Trophoblast cell (in vitro differentiated cells and primary cell): ENCODE results near the gene SNORC.

ENCODE experiments used
- DNase-seq, 2 donors: peaks; one replicate each; pipeline ENCODE4 v3.0.0-alpha.2; 2016
- H2AFZ ChIP-seq: 2 replicates; pipeline ENCODE4 v1.6.1; 2013; ENCODE audit warnings: low read length, moderate library complexity, mild to moderate bottlenecking; ENCODE audit not compliant: insufficient read depth, poor library complexity
- H2AK5ac ChIP-seq: 2 replicates; pipeline ENCODE4 v1.6.1; 2013; ENCODE audit warnings: mild to moderate bottlenecking, low read length
- H2BK120ac ChIP-seq: 2 replicates; pipeline ENCODE4 v1.6.1; 2013; ENCODE audit warnings: low read length, mild to moderate bottlenecking, moderate library complexity; ENCODE audit not compliant: insufficient read depth, poor library complexity
- H2BK12ac ChIP-seq: 2 replicates; pipeline ENCODE4 v1.6.1; 2013; ENCODE audit warnings: mild to moderate bottlenecking, low read length, moderate library complexity
- H2BK5ac ChIP-seq: 2 replicates; pipeline ENCODE4 v1.6.1; 2013; ENCODE audit warnings: low read length, low read depth, moderate library complexity, mild to moderate bottlenecking; ENCODE audit not compliant: poor library complexity
- H3K14ac ChIP-seq: 2 replicates; pipeline ENCODE4 v1.6.1; 2013; ENCODE audit warnings: mild to moderate bottlenecking, low read length
- H3K18ac ChIP-seq: 2 replicates; pipeline ENCODE4 v1.6.1; 2013; ENCODE audit warnings: mild to moderate bottlenecking, low read length
- H3K23ac ChIP-seq: 2 replicates; pipeline ENCODE4 v1.6.1; 2013; ENCODE audit warnings: low read length
- H3K27ac ChIP-seq: 2 replicates; pipeline ENCODE4 v1.5.1; 2013; ENCODE audit warnings: low read depth, mild to moderate bottlenecking, inconsistent platforms, low read length, moderate library complexity
- H3K27me3 ChIP-seq: 2 replicates; pipeline ENCODE4 v1.6.1; 2013; ENCODE audit warnings: inconsistent platforms, mild to moderate bottlenecking, low read length, moderate library complexity; ENCODE audit not compliant: insufficient read depth
- H3K36me3 ChIP-seq, 2 experiments: 1 replicate in 1 of 2; 2 replicates in 1 of 2; pipeline ENCODE4 v1.6.1; 2013; ENCODE audit warnings: low read length in 2 of 2, mild to moderate bottlenecking in 2 of 2, moderate library complexity in 1 of 2; ENCODE audit not compliant: insufficient read depth in 2 of 2, control insufficient read depth in 1 of 2
- H3K4ac ChIP-seq: 2 replicates; pipeline ENCODE4 v1.6.1; 2013; ENCODE audit warnings: low read depth, mild to moderate bottlenecking, low read length, moderate library complexity
- H3K4me1 ChIP-seq, 2 experiments: 1 replicate in 1 of 2; 2 replicates in 1 of 2; pipeline ENCODE4 v1.6.1; 2013; ENCODE audit warnings: low read length in 2 of 2, mild to moderate bottlenecking in 2 of 2, moderate library complexity in 1 of 2; ENCODE audit not compliant: insufficient read depth in 2 of 2, control insufficient read depth in 1 of 2
- H3K4me2 ChIP-seq: 2 replicates; pipeline ENCODE4 v1.6.1; 2013; ENCODE audit warnings: inconsistent platforms, mild to moderate bottlenecking, low read length, moderate library complexity
- H3K4me3 ChIP-seq: 2 replicates; pipeline ENCODE4 v1.5.1; 2013; ENCODE audit warnings: mild to moderate bottlenecking, low read depth, low read length, inconsistent platforms
- H3K79me1 ChIP-seq: one replicate; pipeline ENCODE4 v1.6.1; 2013; ENCODE audit warnings: low read length
- H3K79me2 ChIP-seq: 2 replicates; pipeline ENCODE4 v1.6.1; 2013; ENCODE audit warnings: low read length, mild to moderate bottlenecking; ENCODE audit not compliant: control insufficient read depth, insufficient read depth, poor library complexity
- H3K9ac ChIP-seq: 2 replicates; pipeline ENCODE4 v1.6.1; 2013; ENCODE audit warnings: mild to moderate bottlenecking, low read length
- H3K9me3 ChIP-seq: 2 replicates; pipeline ENCODE4 v1.6.1; 2013; ENCODE audit warnings: low read depth, mild to moderate bottlenecking, control low read depth, inconsistent platforms, low read length; ENCODE audit not compliant: insufficient read depth
- H4K12ac ChIP-seq: 2 replicates; pipeline ENCODE4 v1.6.1; 2013; ENCODE audit warnings: low read depth, mild to moderate bottlenecking, low read length, moderate library complexity
- H4K8ac ChIP-seq: 2 replicates; pipeline ENCODE4 v1.6.1; 2013; ENCODE audit warnings: low read depth, mild to moderate bottlenecking, low read length, moderate library complexity
- H4K91ac ChIP-seq: one replicate; pipeline ENCODE4 v1.6.1; 2013; ENCODE audit warnings: low read depth, mild to moderate bottlenecking, low read length, moderate library complexity
- WGBS: extraction: QIAGEN DNeasy Blood & Tissue Kit; methylation state at CpG from one replicate; pipeline ENCODE4 v1.1.7; 2013; ENCODE audit warnings: missing lambda C conversion rate; ENCODE audit not compliant: insufficient read length, insufficient coverage; ENCODE audit errors: extremely low coverage; 5-methylcytosine and 5-hydroxymethylcytosine counted together

The SNORC gene

DNA sequence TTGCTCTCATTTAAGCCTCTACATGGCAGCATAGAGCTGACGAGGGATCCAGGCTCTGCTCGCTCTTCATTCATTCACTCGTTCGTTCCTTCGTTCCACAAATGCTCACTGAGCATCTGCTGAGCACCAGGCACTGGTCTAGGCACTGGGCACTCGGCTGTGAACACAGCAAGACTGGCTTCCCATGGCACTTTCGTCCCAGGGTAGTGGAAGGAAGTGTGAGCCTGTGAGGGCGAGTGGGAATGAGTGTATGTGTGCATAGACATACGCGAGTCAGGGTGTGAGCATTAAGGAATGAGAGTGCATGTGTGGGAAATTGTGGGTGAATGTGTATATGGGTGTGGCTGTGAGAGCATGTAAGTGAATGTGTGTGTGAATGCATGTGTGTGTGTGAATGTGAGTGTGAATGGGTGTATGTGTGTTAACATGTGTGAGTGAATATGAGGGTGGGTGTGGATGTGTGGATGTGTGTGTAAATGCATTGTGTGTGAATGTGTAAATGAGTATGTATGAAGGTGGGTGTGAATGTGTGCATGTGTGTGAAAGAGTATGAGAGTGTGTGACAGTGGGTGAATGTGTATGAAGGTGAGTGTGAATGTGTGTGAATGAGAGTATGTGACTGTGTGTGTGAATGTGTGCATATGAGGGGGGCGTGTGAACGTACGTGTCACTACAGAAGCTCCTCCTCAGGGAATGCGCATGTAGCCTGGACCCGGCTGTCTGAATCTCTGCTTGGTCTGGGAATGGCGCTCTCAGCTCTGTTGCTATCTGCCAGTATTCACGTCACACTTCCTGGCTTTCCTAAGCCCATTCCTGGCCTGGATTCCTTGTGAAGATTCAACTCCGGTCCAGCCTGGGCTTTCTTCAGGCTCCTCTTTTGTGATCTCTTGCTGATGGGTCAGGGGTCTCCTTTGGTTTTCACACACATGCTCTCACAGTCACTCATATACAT is 28.8 kb downstream of the SNORC start:
- Histone ChIP-seq H3K9ac (no peak overlapping the region), H3K18ac (no peak overlapping the region), H4K8ac (no peak overlapping the region), H2BK5ac (no peak overlapping the region), H3K79me1 (no peaks in the 10 kb centered on the region), H2AFZ (no peak overlapping the region), H2BK12ac (no peak overlapping the region), H3K36me3 (no peaks in the 10 kb centered on the region), H3K27me3 (no peaks in the 10 kb centered on the region), H2BK120ac (no peak overlapping the region), H3K4me2 (no peak overlapping the region), H3K4me3 (no peak overlapping the region), H3K79me2 (no peaks in the 10 kb centered on the region), H3K4me1 (peaks cover 0 to 3% of the 10 kb centered on the region in 2 experiments), H2AK5ac (no peak overlapping the region), H3K4ac (no peak overlapping the region), H3K9me3 (peaks cover 4% of the 10 kb centered on the region), H3K23ac (no peak overlapping the region), H4K91ac (no peak overlapping the region), H4K12ac (no peak overlapping the region), H3K27ac (no peak overlapping the region), H3K14ac (no peak overlapping the region)
- peak in 1 of 2 donors; percentile 9 for DNase-seq
- no CpG with 5 or more reads among the region's 18 CpGs for WGBS

DNA sequence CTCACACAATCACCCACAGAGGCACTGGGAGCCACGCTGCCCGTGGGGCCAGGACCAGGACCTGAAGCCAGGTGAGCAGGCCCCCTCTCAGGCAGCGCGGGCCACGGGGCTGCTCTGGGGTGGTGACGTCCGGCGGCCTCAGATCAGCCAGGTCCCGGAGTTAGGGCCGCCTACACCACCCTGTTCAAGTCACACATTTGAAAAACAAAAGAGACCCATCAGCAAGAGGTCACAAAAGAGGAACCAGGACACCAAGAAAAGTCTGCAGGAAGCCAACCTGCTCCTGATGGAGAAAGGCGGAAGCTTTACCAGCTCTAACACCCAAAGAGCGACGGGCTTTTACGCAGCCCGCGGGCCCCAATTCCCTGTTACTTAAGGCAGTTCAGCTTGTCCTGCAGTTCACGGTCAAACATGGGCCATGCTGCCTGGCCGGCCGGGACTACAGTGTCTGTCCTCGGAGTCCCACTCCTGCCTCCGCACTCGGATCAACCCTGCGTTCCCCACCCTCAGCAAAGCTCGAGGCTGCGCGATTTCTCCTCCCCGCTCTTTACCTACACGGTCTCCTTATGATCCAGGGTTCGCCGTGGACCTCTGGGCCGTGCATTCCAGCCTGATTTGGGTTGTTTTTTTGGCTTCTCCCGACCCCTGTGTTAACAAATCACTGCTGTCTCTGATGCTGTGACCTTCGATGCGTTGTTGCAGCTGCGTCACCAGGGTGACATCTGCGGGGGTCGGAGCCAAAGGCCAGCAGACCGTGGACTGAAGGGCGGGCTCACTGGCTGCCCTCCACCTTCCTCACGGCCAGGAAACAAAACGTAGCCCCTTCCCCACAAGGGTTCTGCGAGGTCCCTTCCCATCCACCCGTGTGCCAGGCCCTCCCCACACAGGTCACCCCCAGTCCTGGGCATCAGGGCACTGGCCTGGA is 31.0 kb downstream of the SNORC start:
- Histone ChIP-seq H3K9me3 (peaks cover 4% of the 10 kb centered on the region), H3K4me3 (no peak overlapping the region), H3K36me3 (no peaks in the 10 kb centered on the region), H3K79me2 (no peaks in the 10 kb centered on the region), H3K79me1 (no peaks in the 10 kb centered on the region), H4K91ac (no peak overlapping the region), H4K12ac (no peak overlapping the region), H2BK12ac (no peak overlapping the region), H3K27me3 (no peaks in the 10 kb centered on the region), H2BK120ac (no peak overlapping the region), H2AK5ac (no peak overlapping the region), H3K23ac (no peak overlapping the region), H3K4me1 (peaks cover 0 to 3% of the 10 kb centered on the region in 2 experiments), H3K27ac (no peak overlapping the region), H4K8ac (no peak overlapping the region), H3K4ac (no peak overlapping the region), H3K14ac (no peak overlapping the region), H3K18ac (no peak overlapping the region), H2AFZ (no peak overlapping the region), H3K9ac (no peak overlapping the region), H3K4me2 (no peak overlapping the region), H2BK5ac (no peak overlapping the region)
- DNase-seq: no peak
- no CpG with 5 or more reads among the region's 43 CpGs for WGBS

DNA sequence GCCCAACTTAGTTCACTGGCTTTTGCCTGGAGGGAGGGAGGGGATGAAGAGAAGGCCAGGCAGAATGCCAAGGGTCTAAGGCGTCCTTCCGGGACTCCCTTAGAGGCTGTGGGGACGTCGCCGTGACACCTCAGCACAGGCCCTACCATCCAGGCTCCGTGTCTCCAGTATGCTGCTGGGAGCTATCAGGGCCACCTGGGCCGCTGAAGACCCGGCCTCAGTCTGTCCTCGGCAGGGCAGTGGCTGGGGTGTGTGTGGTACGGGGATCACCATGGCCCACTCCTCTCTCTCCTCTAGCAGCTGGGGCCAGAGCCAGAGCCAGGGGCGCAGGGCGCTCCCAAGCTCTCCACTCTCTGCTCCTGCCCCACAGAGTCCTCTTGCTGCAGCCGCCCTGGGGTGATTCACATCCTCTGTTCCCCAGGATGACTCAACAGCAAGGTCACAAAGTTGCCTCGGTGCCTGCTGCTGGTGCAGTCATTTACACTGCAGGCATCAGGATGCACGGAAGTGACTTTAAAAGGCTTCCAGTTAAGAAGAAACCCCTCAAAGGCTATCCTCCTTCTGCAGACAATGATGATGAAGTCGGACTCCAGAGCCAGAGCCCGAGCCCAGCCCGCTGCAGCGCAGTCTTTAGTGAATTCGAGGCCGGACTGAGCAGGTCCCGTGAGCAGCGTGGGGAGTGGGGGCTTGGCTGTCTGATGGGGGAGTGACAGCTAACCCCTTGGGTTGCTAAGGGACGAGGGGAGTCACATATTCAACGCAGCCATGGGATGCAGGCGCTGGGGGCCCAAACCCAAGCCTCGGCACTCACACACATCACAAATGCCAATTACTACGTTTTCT is 31.9 kb downstream of the SNORC start:
- no peak overlapping the region for H3K4me3 ChIP-seq
- no peak overlapping the region for H3K4ac ChIP-seq
- H3K27ac ChIP-seq: no peak overlapping the region
- H3K4me2 ChIP-seq: no peak overlapping the region
- H3K9me3 ChIP-seq: peaks cover 4% of the 10 kb centered on the region
- no peak overlapping the region for H3K9ac ChIP-seq
- no CpG with 5 or more reads among the region's 28 CpGs for WGBS
- H3K79me1 ChIP-seq: no peaks in the 10 kb centered on the region
- no peaks in the 10 kb centered on the region for H3K27me3 ChIP-seq
- no peak overlapping the region for H3K18ac ChIP-seq
- H3K23ac ChIP-seq: no peak overlapping the region
- DNase-seq: peak in 1 of 2 donors; percentile 32
- no peak overlapping the region for H4K91ac ChIP-seq
- no peak overlapping the region for H2BK5ac ChIP-seq
- no peaks in the 10 kb centered on the region for H3K36me3 ChIP-seq
- H3K14ac ChIP-seq: no peak overlapping the region
- H2AFZ ChIP-seq: no peak overlapping the region
- no peak overlapping the region for H2AK5ac ChIP-seq
- H3K79me2 ChIP-seq: no peaks in the 10 kb centered on the region
- H3K4me1 ChIP-seq: peaks cover 0 to 3% of the 10 kb centered on the region in 2 experiments
- no peak overlapping the region for H2BK12ac ChIP-seq
- no peak overlapping the region for H2BK120ac ChIP-seq
- no peak overlapping the region for H4K8ac ChIP-seq
- H4K12ac ChIP-seq: no peak overlapping the region

GRCh38 chr2:232903989-232904388 is 33.9 kb downstream of the SNORC start:
- Histone ChIP-seq H2AFZ (no peak overlapping the region), H3K9ac (no peak overlapping the region), H3K18ac (no peak overlapping the region), H3K4me2 (no peak overlapping the region), H2BK120ac (no peak overlapping the region), H3K36me3 (no peaks in the 10 kb centered on the region), H4K8ac (no peak overlapping the region), H3K79me1 (no peaks in the 10 kb centered on the region), H3K4me3 (no peak overlapping the region), H2BK12ac (no peak overlapping the region), H3K14ac (no peak overlapping the region), H3K4ac (no peak overlapping the region), H2BK5ac (no peak overlapping the region), H2AK5ac (no peak overlapping the region), H4K12ac (no peak overlapping the region), H3K79me2 (no peaks in the 10 kb centered on the region), H4K91ac (no peak overlapping the region), H3K23ac (no peak overlapping the region), H3K9me3 (peaks cover 2% of the 10 kb centered on the region), H3K27ac (no peak overlapping the region), H3K27me3 (no peaks in the 10 kb centered on the region), H3K4me1 (peaks cover 0 to 3% of the 10 kb centered on the region in 2 experiments)
- DNase-seq: no peak
- WGBS: no CpG with 5 or more reads among the region's 9 CpGs
